Breast epithelium (tissue), 3 donors: ENCODE measurements around the gene ARHGEF17.

Experiments
- CTCF ChIP-seq, 3 donors: fragments of 450-650 bp; IDR thresholded peaks; one replicate each; pipeline ENCODE4 v1.5.1; 2016 to 2017; ENCODE audit warnings: antibody characterized with exemption in 3 of 3, mild to moderate bottlenecking in 3 of 3, moderate library complexity in 3 of 3
- POLR2A ChIP-seq: fragments of 450-650 bp; IDR thresholded peaks from one replicate; pipeline ENCODE4 v1.6.1; 2016; ENCODE audit warnings: antibody characterized with exemption, mild to moderate bottlenecking, moderate library complexity

GRCh38 chr11:73381589-73381988 lies 73.5 kb downstream of the ARHGEF17 start:
- TF ChIP-seq CTCF (IDR thresholded peaks at IDR 0.05) (no peak), POLR2A (no peak)
